Cardiac muscle cell (in vitro differentiated cells and primary cell): ENCODE results near the gene RPLP1. TPM values are rescaled to one million over a fixed set of nuclear protein-coding genes. Genes with fewer than 3 reads are reported as not detected.

ENCODE experiments used
- DNase-seq, 2 donors: peaks; one replicate each; pipeline versions ENCODE4 v3.0.0 to v3.0.0-alpha.2; 2010 to 2017; ENCODE audit warnings: low read depth in 1 of 2, low spot score in 1 of 2
- H3K27ac ChIP-seq: fragments of 200-600 bp; sonication (generic); 2 replicates; pipeline ENCODE4 v1.5.1; 2016
- H3K27me3 ChIP-seq: fragments of 200-600 bp; sonication (generic); 2 replicates; pipeline ENCODE4 v1.6.0; 2016; ENCODE audit warnings: control low read depth
- H3K36me3 ChIP-seq: fragments of 200-600 bp; sonication (generic); 2 replicates; pipeline ENCODE4 v1.5.1; 2016; ENCODE audit warnings: control low read depth
- H3K4me1 ChIP-seq: fragments of 200-600 bp; sonication (generic); 2 replicates; pipeline ENCODE4 v1.8.1; 2017; ENCODE audit warnings: low read depth, mild to moderate bottlenecking, mixed run types
- H3K4me3 ChIP-seq: fragments of 200-600 bp; sonication (generic); 2 replicates; pipeline ENCODE4 v1.5.1; 2016; ENCODE audit warnings: mild to moderate bottlenecking
- H3K9me3 ChIP-seq: fragments of 200-600 bp; sonication (generic); 2 replicates; pipeline ENCODE4 v1.5.1; 2017; ENCODE audit warnings: low read depth, mild to moderate bottlenecking, control low read depth
- polyA plus RNA-seq: library from polyadenylated mRNA; unstranded; fragments of >200 nt; fragmentation: Nextera tagmentation; extraction: Ambion mirVana; gene quantifications from 2 replicates; pipeline ENCODE4 v1.2.1, GENCODE V29; 2016
- total RNA-seq: library from RNA; depleted of rRNA; stranded (reverse); fragments of >200 nt; gene quantifications from 2 replicates; pipeline ENCODE4 v1.2.3, GENCODE V29; 2016
- TF ChIP-seq, protein P1 (sequence below): IDR thresholded peaks from 2 replicates; pipeline ENCODE4 v1.5.1; 2012; ENCODE audit warnings: low read depth, mild to moderate bottlenecking, low read length

RPLP1 gene
- total and polyA plus RNA-seq, 2 experiments from 2014 or later, result 303 to 967 TPM

DNA sequence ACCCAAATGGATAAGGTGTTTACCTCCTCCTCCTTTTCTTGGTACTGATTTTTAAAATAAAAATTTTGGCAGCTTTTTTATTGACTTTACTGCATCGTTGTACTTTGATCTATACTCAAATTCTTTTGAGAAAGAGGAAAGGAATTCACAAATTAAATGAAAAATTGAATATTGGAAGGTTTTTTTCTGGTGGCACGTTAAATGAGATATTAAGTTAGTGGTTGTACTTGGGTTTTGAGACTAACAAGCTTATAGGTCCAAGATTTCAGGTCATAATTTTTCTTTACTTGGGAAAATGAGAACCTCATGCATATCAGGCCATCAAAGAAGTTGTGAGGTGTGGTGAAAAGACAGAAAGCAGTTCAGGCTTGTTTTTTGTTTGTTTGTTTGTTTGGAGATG is 14.1 kb downstream of the RPLP1 start:
- no peak overlapping the region for H3K27ac ChIP-seq
- no peak for DNase-seq
- TF ChIP-seq, protein P1, sequence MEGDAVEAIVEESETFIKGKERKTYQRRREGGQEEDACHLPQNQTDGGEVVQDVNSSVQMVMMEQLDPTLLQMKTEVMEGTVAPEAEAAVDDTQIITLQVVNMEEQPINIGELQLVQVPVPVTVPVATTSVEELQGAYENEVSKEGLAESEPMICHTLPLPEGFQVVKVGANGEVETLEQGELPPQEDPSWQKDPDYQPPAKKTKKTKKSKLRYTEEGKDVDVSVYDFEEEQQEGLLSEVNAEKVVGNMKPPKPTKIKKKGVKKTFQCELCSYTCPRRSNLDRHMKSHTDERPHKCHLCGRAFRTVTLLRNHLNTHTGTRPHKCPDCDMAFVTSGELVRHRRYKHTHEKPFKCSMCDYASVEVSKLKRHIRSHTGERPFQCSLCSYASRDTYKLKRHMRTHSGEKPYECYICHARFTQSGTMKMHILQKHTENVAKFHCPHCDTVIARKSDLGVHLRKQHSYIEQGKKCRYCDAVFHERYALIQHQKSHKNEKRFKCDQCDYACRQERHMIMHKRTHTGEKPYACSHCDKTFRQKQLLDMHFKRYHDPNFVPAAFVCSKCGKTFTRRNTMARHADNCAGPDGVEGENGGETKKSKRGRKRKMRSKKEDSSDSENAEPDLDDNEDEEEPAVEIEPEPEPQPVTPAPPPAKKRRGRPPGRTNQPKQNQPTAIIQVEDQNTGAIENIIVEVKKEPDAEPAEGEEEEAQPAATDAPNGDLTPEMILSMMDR, result no peak
- H3K27me3 ChIP-seq, result no peaks in the 10 kb centered on the region
- peaks cover 10% of the 10 kb centered on the region for H3K4me1 ChIP-seq
- no peak overlapping the region for H3K4me3 ChIP-seq
- no peaks in the 10 kb centered on the region for H3K36me3 ChIP-seq
- H3K9me3 ChIP-seq, result no peaks in the 10 kb centered on the region

DNA sequence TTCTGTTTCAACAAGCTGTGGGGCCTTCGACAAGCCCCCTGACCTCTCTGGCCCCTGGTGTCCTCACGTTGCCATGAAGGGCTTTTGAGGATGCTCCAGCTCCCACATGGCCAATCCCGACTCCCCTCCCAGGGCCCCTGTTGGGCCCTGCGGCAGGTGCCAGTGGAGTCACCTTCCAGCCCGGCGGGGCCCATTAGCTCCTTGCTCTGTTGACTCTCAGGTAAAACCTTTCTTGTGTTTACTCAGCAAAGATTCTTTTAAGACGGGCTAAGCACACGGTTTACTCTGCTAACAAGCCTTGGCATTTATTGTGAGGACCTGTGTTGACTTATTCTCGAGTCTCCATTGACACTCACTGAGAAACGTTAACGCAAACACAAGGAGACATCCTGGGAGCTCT is 15.0 kb downstream of the RPLP1 start:
- no peak overlapping the region for H3K27ac ChIP-seq
- peaks cover 10% of the 10 kb centered on the region for H3K4me1 ChIP-seq
- no peak overlapping the region for H3K4me3 ChIP-seq
- H3K36me3 ChIP-seq, result no peaks in the 10 kb centered on the region
- TF ChIP-seq, protein P1, result no peak
- no peaks in the 10 kb centered on the region for H3K9me3 ChIP-seq
- no peak for DNase-seq
- no peaks in the 10 kb centered on the region for H3K27me3 ChIP-seq

DNA sequence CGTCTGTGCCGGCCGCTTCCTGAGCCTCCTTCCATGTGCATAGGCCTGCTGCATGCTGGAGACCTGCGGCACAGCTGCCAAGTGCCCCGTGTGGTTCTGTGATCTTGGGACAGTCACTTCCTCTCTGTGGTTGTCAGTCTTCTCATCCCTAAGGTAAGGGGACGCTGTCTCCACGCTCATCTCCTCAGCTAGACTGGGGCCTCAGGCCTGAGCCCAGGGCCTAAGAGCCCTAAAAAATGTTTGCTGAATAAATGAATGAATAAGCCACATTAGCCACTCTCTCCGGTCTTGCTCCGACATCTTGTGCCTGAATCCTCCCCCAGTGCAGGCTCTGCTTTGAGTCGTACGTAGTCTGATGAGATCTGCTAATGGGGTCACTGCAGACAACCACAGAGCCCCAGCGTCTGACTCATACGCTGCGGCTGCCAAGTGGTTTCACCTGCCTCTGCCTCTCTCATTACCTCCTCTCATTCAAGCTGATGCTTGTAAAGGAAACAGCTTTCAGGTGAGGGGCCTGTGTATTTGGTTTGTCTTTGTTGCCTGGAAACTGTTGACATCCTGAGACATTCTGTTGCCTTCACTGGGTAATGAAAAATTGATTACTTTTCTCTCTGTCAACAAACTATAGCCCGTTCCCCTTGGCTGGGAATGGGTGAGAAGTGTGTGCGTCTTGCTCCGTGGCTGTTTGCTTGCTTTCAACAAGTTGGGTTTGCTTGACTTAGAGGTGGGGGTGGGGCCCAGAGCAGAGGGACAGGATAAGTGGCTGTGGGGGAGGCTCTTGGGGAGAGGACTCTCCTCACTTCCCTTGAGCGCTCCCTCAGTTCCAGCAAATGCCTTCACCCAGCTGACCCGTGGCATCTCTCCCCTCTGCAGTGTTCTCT is 15.9 kb downstream of the RPLP1 start:
- Histone ChIP-seq H3K4me3 (no peak overlapping the region), H3K4me1 (peaks cover 4% of the 10 kb centered on the region), H3K36me3 (no peaks in the 10 kb centered on the region), H3K27ac (no peak overlapping the region), H3K9me3 (no peaks in the 10 kb centered on the region), H3K27me3 (no peaks in the 10 kb centered on the region)
- TF ChIP-seq, protein P1, result no peak
- peak in 1 of 2 donors; percentile 44 for DNase-seq

DNA sequence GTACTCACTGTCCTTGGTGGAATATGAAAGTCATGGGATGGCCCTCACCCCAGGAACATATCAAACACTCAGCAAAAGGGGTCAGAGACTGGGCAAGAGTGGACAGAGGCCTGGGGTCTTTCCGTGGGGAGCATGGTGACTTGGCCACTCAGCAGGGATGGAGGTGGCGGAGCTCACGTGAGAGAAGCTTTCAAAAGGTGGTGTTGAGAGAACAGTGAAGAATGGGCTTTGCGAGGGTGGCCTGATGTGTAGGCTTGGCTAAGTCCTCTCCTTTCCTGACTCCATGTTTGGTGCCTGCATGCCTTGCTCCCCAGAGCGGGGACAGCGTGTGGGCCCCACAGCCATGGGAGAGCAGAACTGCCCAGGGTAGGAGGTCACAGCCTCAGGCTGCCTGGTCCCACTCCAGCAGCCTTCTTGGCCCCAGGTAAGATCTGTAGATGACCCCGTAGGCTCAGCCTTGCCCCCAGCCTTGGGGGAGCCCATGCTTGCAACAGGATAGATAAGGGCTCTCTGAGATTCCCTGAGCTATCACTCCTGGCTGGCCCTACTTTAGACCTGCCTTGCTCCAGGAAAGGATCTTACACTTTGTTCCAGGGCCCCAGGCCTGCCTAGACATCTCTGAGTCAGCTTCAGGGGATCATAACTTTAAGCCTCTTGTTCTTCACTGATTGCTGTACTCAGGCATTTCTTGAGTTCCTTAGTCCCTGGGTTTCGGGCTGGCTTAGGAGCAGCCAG is 17.0 kb downstream of the RPLP1 start:
- no peaks in the 10 kb centered on the region for H3K9me3 ChIP-seq
- H3K4me1 ChIP-seq, result peaks cover 3% of the 10 kb centered on the region
- no peak overlapping the region for H3K27ac ChIP-seq
- H3K27me3 ChIP-seq, result no peaks in the 10 kb centered on the region
- H3K4me3 ChIP-seq, result no peak overlapping the region
- DNase-seq, result no peak
- TF ChIP-seq, protein P1, result no peak
- no peaks in the 10 kb centered on the region for H3K36me3 ChIP-seq

DNA sequence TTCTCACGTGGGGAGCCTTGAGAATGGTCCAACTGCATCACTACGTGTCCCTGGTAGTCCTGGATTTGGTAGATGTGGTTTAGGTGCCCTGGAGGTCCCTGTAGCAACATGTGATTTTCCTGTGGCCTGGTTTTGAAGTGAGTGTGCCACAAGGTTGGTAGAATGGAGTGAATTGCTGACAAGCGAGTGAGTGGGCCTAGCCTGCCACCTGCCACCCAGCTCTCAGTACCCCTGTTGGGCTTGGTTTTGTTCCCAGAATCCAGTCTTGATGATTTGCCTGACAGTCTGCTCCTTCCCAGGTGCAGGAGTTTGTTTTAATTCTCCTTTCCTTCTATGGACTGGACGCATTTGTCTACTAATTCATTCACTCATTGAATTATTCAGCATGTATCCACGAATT is 19.4 kb downstream of the RPLP1 start:
- no peaks in the 10 kb centered on the region for H3K9me3 ChIP-seq
- no peaks in the 10 kb centered on the region for H3K36me3 ChIP-seq
- TF ChIP-seq, protein P1, result no peak

More for the DNA sequence above, 19.4 kb downstream of the RPLP1 start:
- Histone ChIP-seq H3K4me3 (no peak overlapping the region), H3K27ac (no peak overlapping the region), H3K4me1 (peaks cover 3% of the 10 kb centered on the region), H3K27me3 (no peaks in the 10 kb centered on the region)
- DNase-seq, result no peak
